ENCODE results near the gene ARHGAP8.

ARHGAP8 gene

DNA sequence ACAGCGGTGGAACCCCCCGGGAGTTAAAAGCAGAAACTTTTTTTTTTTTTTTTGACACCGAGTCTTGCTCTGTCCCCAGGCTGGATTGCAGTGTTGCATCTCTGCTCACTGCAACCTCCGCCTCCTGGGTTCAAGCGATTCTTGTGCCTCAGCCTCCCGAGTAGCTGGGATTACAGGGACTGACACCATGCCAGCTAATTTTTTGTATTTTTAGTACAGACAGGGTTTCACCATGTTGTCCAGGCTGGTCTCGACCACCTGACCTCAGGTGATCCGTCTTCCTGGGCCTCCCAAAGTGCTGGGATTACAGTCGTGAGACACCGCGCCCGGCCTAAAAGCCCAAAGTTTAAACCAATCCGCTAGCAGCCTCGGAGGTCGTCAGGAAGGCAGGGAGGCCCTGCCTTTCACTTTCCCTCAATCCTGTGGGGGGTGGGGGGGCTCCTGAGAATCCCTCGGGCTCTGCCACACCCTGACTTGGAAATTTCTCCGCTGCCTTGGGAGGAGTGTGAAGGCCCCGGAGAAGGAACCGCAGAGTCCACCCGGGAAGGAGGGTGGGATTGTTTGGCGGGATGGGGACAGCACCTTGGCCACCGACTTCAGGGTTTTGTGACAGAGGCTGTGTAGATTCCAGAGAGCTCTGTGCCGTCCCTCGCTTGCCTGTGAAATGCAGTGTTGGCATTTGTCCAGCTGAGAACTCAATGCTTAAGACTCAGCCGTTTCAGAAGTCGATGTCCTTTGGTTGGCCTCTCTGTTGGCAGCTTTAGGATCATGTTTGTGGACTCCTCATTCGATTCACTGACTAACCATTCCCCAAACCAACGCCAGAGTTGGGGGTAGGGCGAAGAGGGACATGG lies 1.0 kb downstream of the ARHGAP8 start:
- no peak overlapping the region for H3K27ac ChIP-seq
- no peak for DNase-seq (ENCODE audit: low read depth, low spot score)
- no peak overlapping the region for H3K4me3 ChIP-seq

DNA sequence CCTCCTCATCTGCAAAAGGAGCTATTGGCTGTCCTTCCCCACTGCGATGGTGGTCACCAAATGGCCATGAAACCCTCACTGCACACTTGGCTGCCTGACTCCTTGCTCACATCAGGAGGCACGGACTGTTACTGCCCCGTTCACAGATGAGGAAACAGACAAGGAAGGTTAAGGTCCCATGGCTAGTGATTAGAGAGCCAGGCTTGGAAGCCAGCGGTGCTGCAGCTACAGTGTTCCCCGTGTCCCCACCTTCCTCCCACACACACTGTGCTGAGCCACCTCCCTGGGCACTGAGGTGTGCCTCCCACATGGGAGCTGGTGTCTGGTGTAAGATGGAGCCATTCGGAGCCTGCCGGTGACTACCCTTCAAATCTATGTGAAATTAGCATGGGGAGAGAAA lies 2.6 kb downstream of the ARHGAP8 start:
- H3K4me3 ChIP-seq = no peak overlapping the region
- no peak overlapping the region for H3K27ac ChIP-seq
- no peaks in the 10 kb centered on the region for H3K9me3 ChIP-seq (ENCODE audit: low read depth, low read length)
- H3K36me3 ChIP-seq (ENCODE audit: insufficient read depth, low read length) = no peaks in the 10 kb centered on the region
- TF ChIP-seq POLR2AphosphoS5 (IDR thresholded peaks at IDR 0.05; ENCODE audit: borderline replicate concordance, low read depth, low read length) (no peak), EZH2 (IDR thresholded peaks at IDR 0.05) (no peak), FOXP2 (optimal IDR thresholded peaks at IDR 0.05; ENCODE audit: control extremely low read depth, extremely low read length, insufficient read depth) (no peak)
- DNase-seq (ENCODE audit: low read depth, low spot score) = no peak
- H3K9ac ChIP-seq (ENCODE audit: insufficient read length) = no peak overlapping the region

More for the DNA sequence above, 1.0 kb downstream of the ARHGAP8 start:
- no peak overlapping the region for H3K9ac ChIP-seq (ENCODE audit: insufficient read length)
- no peaks in the 10 kb centered on the region for H3K36me3 ChIP-seq (ENCODE audit: insufficient read depth, low read length)
- no peaks in the 10 kb centered on the region for H3K9me3 ChIP-seq (ENCODE audit: low read depth, low read length)
- TF ChIP-seq EZH2 (IDR thresholded peaks at IDR 0.05) (no peak), POLR2AphosphoS5 (IDR thresholded peaks at IDR 0.05; ENCODE audit: borderline replicate concordance, low read depth, low read length) (no peak), FOXP2 (optimal IDR thresholded peaks at IDR 0.05; ENCODE audit: control extremely low read depth, extremely low read length, insufficient read depth) (no peak)

DNA sequence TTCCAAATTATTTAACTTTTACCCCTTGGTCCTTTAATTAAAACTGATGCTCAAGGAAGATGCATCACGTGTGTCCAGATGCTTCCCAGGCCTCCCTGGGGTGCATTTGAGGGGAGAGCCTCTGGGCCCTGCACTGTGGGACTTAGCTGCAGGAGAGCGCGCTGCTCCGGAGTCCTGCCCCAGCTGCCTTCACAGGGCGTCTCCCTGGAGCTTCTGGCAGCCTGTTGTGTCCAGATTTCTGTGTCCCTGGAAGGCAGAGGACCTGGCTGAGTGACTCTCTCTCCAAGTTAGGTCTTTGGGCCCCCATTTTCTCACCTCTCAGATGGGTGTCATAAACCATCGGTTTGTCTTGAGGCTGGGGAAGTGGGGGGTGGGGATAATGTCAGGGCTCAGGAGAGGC lies 3.0 kb downstream of the ARHGAP8 start:
- DNase-seq (ENCODE audit: low read depth, low spot score) = no peak
- Histone ChIP-seq H3K9me3 (ENCODE audit: low read depth, low read length) (no peaks in the 10 kb centered on the region), H3K4me3 (no peak overlapping the region), H3K9ac (ENCODE audit: insufficient read length) (no peak overlapping the region), H3K27ac (no peak overlapping the region), H3K36me3 (ENCODE audit: insufficient read depth, low read length) (no peaks in the 10 kb centered on the region)
- TF ChIP-seq POLR2AphosphoS5 (IDR thresholded peaks at IDR 0.05; ENCODE audit: borderline replicate concordance, low read depth, low read length) = no peak
- no peak for TF ChIP-seq EZH2 (IDR thresholded peaks at IDR 0.05)
- TF ChIP-seq FOXP2 (optimal IDR thresholded peaks at IDR 0.05; ENCODE audit: control extremely low read depth, extremely low read length, insufficient read depth) = no peak

DNA sequence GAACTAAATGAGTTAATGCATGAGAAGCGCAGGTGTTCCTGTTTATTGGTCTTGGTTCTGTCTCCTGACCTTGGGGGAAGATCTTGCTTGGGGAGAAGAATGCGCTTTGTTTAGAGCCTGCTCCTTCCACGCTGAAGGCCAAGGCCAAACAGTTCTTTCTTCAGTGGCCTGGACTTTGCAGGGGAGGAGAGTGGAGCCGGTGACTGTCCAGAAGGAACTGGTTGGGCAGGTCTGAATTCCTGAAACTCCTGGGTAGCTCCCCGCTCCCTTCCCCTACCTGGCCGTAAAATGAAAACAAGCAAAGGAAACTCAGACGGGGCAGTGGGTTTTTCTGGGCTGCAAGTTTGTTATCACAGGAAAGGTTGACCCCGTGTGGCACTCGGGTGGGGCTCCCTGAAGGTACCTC lies 3.6 kb downstream of the ARHGAP8 start:
- H3K9ac ChIP-seq (ENCODE audit: insufficient read length) = no peak overlapping the region
- H3K9me3 ChIP-seq (ENCODE audit: low read depth, low read length) = no peaks in the 10 kb centered on the region
- no peak overlapping the region for H3K4me3 ChIP-seq

DNA sequence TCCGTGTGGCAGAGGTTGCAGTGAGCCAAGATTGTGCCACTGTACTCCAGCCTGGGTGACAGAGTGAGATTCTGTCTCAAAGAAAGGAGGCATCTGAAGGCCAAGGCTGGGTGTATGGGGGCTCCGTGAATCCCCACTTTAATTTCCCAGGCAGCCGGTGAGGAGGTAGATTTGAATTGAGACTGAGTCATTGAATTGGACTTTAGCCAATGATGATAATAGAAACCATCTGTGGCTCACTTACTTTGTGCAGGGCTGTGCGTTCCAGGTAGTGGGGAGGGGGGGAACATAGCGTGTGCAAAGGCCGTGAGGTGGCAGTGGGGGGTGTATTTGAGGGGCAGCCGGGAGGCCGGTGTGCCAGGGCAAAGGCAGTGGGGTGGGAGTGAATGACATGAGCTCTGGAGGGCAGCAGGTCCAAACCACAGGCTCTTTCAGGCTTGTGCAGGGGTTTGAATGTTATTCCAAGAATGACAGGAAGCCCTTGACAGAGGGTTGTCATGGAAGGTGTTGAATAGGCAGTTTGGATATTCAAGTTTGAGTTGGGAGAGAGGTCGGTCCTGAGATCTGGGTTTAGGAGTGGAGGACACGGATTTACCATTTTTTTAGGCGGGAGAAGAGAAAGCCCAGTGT lies 6.1 kb downstream of the ARHGAP8 start:
- H3K36me3 ChIP-seq (ENCODE audit: insufficient read depth, low read length) = no peaks in the 10 kb centered on the region
- H3K4me3 ChIP-seq = no peak overlapping the region
- no peaks in the 10 kb centered on the region for H3K9me3 ChIP-seq (ENCODE audit: low read depth, low read length)
- no peak overlapping the region for H3K9ac ChIP-seq (ENCODE audit: insufficient read length)
- TF ChIP-seq POLR2AphosphoS5 (IDR thresholded peaks at IDR 0.05; ENCODE audit: borderline replicate concordance, low read depth, low read length) (no peak), EZH2 (IDR thresholded peaks at IDR 0.05) (no peak), FOXP2 (optimal IDR thresholded peaks at IDR 0.05; ENCODE audit: control extremely low read depth, extremely low read length, insufficient read depth) (no peak)
- H3K27ac ChIP-seq = no peak overlapping the region
- no peak for DNase-seq (ENCODE audit: low read depth, low spot score)

More for the DNA sequence above, 3.6 kb downstream of the ARHGAP8 start:
- no peak for TF ChIP-seq FOXP2 (optimal IDR thresholded peaks at IDR 0.05; ENCODE audit: control extremely low read depth, extremely low read length, insufficient read depth)
- no peak for TF ChIP-seq EZH2 (IDR thresholded peaks at IDR 0.05)
- no peak for TF ChIP-seq POLR2AphosphoS5 (IDR thresholded peaks at IDR 0.05; ENCODE audit: borderline replicate concordance, low read depth, low read length)
- no peaks in the 10 kb centered on the region for H3K36me3 ChIP-seq (ENCODE audit: insufficient read depth, low read length)
- no peak for DNase-seq (ENCODE audit: low read depth, low spot score)
- no peak overlapping the region for H3K27ac ChIP-seq

DNA sequence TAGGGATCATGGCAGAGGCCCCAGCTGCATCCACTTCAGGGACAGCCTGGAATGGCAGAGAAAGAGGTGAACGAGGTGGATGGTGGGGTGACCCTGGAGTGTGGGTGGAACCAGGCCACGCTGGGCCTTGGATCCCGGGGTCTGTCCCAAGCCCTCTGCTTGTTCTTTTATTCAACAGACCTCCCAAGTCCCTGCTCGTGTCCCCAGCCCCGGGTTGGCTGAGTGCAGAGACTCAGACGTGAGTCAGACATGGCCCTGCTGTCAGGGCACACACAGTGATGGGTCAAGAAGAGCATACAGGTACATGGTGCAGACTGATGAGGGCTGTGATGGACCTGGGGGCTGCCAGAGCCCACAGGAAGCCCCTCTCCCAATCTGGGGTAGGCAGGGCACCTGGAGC lies 6.6 kb downstream of the ARHGAP8 start:
- H3K4me3 ChIP-seq = no peak overlapping the region
- H3K9me3 ChIP-seq (ENCODE audit: low read depth, low read length) = no peaks in the 10 kb centered on the region
- no peak overlapping the region for H3K9ac ChIP-seq (ENCODE audit: insufficient read length)
- H3K36me3 ChIP-seq (ENCODE audit: insufficient read depth, low read length) = no peaks in the 10 kb centered on the region
- no peak for DNase-seq (ENCODE audit: low read depth, low spot score)
- no peak overlapping the region for H3K27ac ChIP-seq
- no peak for TF ChIP-seq EZH2 (IDR thresholded peaks at IDR 0.05)
- TF ChIP-seq FOXP2 (optimal IDR thresholded peaks at IDR 0.05; ENCODE audit: control extremely low read depth, extremely low read length, insufficient read depth) = no peak
- no peak for TF ChIP-seq POLR2AphosphoS5 (IDR thresholded peaks at IDR 0.05; ENCODE audit: borderline replicate concordance, low read depth, low read length)

DNA sequence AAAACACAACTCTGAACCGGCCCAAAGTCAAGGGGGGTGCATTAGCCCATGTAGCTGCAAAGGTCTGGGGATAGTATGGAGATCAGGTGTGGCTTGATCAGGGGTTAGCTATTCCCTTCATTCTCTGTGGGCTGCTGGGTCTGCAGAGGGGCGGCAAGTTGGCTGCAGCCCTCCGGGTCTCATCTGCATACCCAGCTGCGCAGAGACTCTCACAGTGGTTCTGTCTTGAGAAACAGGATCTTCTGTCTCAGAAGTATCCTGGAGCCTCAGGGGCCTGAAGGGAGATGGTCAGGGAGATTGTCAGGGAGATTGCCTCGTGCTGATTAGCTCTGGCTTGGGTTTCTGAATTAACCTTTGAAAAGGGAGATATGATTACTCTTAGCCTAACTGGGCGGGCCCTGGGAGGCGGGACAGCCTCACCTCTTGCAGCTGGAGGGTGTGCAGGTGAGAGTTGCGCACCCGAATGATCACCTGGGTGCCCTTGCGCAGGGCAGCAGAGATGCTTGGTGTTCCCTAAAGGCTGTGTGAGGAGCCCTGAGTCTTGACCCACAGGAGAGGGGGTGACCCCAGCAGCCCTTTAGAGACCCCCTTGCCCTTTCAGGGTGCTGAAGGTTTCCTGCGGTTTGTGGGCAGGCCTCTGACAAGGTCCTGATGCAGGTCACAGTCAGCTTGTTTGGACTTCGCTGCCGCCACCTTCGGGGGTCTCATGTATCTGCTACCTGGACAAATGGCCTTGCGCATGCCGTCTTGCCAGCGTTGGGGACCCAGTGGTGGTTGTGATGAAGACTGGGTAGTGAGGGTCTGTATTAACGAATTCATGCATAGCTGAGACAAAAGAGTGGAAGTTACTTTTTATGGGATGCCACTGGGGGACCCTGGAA lies 7.3 kb downstream of the ARHGAP8 start:
- no peak for DNase-seq (ENCODE audit: low read depth, low spot score)
- H3K36me3 ChIP-seq (ENCODE audit: insufficient read depth, low read length) = no peaks in the 10 kb centered on the region
- no peak overlapping the region for H3K27ac ChIP-seq
- H3K9me3 ChIP-seq (ENCODE audit: low read depth, low read length) = no peaks in the 10 kb centered on the region
- H3K9ac ChIP-seq (ENCODE audit: insufficient read length) = no peak overlapping the region
- no peak overlapping the region for H3K4me3 ChIP-seq
- TF ChIP-seq FOXP2 (optimal IDR thresholded peaks at IDR 0.05; ENCODE audit: control extremely low read depth, extremely low read length, insufficient read depth) (no peak), EZH2 (IDR thresholded peaks at IDR 0.05) (no peak), POLR2AphosphoS5 (IDR thresholded peaks at IDR 0.05; ENCODE audit: borderline replicate concordance, low read depth, low read length) (no peak)

DNA sequence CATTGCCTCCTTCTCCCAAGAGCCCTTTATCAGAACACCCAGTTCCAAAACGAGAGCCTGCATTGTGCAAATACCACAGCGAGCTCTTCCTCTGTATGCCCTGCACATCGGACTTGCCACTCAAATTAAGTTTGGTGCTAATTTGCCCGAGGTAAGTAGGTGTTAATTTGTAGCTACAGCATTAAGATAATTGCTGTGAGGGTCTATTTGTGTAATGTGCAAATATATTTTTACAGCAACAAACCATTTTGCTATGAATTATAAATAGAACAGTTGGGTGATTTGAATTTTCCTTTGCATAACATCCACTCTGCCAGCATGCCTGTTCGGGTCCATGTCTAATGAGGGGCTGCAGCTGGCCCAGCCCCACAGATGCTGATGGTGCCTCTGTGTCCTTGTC lies 8.1 kb downstream of the ARHGAP8 start:
- no peak overlapping the region for H3K9ac ChIP-seq (ENCODE audit: insufficient read length)

More for the DNA sequence above, 8.1 kb downstream of the ARHGAP8 start:
- no peak overlapping the region for H3K4me3 ChIP-seq
- no peaks in the 10 kb centered on the region for H3K9me3 ChIP-seq (ENCODE audit: low read depth, low read length)
- no peak overlapping the region for H3K27ac ChIP-seq
- TF ChIP-seq FOXP2 (optimal IDR thresholded peaks at IDR 0.05; ENCODE audit: control extremely low read depth, extremely low read length, insufficient read depth) (no peak), POLR2AphosphoS5 (IDR thresholded peaks at IDR 0.05; ENCODE audit: borderline replicate concordance, low read depth, low read length) (no peak), EZH2 (IDR thresholded peaks at IDR 0.05) (no peak)
- DNase-seq (ENCODE audit: low read depth, low spot score) = no peak
- no peaks in the 10 kb centered on the region for H3K36me3 ChIP-seq (ENCODE audit: insufficient read depth, low read length)

All from SK-N-MC (cell line).